GM18508 (cell line): ENCODE results near the gene PROSER3.

Experiments
- ATAC-seq: cut with Tn5 transposase; IDR thresholded peaks from one replicate; pipeline ENCODE4 v1.9.1; 2021; ENCODE audit warnings: moderate number of reproducible peaks; ENCODE audit not compliant: insufficient read depth, unreplicated experiment

PROSER3 gene

DNA sequence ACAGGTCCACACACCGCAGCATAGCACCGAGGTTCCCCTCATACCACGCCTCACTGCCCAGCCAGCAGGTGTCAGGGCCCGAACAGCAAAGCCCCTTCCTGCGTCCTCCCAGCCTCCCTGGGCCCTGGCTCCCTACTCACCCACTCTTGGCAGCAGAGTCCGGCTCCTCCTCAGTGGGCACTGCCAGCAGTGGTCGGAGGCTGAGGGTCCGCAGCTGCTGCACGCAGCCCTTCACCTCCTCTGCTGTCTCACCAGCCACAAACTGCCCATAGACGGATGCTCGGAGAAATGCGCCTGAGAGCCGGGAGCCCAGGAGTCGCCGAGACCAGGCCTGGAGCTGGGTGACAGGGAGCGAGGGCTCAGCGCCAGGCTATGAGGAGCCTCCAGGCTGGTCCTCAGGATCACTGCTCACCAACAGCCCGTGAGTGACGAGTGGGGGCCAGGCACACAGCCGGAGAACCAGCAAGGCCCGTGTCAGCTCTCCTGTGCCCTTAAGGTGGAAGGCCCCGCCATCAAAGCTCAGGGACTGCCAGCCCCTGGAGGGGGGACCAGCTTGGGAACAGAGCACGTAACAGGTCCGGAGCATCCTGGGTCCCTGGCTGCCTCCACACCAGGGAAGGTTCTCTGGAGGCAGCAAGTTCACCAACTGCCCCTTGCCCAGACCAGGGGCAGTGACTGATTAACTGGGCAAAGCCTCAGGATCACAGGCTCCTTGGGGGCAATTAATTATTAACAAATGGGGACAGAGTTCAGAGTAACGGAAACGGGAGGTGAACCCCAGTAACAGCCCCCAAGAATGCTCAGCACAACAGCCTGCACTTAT, 54.5 kb downstream of the PROSER3 start, which contains the start of gene PRODH2:
Gene PRODH2 (minus strand): TSS at position 626 of the 823 bp plus-strand sequence. CDS start 40 bp downstream, at position 586.
- no peak for ATAC-seq

DNA sequence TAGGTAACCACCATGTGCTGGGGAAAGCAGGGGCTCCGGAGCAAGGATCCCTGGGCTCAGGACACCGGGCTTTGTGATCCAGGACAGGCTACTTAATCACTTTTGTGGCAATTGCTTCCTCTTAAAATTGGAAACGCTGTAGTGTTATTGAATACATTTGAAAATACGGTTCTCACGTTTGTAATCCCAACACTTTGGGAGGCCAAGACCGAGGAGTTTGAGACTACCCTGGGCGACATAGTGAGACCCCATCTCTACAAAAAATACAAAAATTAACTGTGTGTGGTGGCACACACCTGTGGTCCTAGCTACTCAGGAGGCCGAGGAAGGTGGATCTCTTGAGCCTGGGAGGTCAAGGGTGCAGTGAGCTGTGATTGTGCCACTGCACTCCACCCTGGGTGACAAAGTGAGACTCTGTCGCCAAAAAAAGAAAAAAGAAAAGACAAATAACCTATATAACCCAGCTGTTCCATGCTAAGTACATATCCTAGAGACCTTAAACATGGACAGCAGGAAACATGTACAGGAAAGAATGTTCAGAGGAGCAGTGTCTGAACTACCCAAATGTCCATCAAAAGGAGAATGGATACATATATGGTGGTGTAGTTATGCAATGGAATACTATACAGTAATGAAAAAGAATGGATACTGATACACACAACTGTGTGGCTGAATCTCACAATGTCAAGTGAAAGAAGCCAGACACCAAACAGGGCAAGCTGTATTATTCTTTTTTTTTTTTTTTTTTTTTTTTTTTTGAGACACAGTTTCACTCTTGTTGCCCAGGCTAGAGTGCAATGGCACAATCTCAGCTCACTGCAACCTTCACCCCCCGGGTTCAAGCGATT, 55.3 kb downstream of the PROSER3 start:
- no peak for ATAC-seq

DNA sequence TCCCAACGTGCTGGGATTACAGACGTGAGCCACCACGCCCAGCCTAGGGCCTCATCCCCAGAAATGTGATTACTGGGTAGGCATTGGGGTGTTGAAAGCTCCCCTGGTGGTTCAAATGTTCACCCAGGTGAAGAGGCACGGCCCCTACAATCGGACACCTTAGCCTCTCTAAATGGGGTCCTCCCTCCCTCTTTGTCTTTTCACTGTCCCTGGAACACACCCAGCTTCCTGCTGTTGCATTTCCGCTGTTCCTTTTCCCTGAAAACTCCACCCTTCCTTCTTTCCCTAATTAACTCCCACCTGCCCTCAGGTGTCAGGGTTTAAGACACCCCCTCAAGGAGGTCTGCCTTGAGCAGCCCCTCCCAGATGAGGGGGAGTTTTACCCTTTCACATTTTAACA, 58.3 kb downstream of the PROSER3 start:
- no peak for ATAC-seq

DNA sequence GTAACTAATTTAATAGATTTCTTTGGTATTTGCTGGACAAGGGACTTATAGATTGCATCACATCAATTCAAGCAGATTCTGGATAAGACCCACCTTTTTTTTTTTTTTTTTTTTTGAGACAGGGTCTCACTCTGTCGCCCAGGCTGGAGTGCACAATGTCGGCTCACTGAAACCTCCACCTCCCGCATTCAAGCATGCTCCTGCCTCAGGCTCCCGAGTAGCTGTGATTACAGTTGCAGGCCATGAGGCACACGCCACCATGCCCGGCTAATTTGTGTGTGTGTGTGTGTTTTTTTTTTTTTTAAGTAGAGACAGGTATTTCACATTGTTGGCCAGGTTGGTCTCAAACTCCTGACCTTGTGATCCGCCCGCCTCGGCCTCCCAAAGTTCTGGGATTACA, 58.9 kb downstream of the PROSER3 start:
- ATAC-seq = no peak

DNA sequence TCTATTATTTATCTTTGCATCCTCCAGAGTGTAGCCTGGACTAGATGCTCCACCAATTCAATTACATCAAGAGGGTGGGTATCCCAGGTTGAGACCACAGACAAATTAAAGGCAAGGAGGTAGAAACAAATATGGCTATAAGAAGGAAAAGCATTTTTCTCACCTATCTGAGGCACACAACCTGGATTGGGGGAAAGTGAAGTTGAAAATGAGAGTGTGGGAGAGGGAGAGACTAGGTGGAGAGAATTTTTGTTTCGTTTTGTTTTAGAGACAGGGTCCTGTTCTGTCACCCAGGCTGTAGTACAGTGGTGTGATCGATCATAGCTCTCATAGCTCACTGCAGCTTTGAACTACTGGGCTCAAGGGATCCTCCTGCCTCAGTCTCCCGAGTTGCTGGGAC, 60.5 kb downstream of the PROSER3 start:
- no peak for ATAC-seq
